DMS114 treated with DMSO at 0.1 percent for 48 hours (cell line): Measurements from ENCODE around the gene MUSK.

Experiments
- DNase-seq: peaks from one replicate; lab custom pipeline; 2025; ENCODE audit not compliant: unreplicated experiment; lab: John Stamatoyannopoulos, UW

MUSK gene

DNA sequence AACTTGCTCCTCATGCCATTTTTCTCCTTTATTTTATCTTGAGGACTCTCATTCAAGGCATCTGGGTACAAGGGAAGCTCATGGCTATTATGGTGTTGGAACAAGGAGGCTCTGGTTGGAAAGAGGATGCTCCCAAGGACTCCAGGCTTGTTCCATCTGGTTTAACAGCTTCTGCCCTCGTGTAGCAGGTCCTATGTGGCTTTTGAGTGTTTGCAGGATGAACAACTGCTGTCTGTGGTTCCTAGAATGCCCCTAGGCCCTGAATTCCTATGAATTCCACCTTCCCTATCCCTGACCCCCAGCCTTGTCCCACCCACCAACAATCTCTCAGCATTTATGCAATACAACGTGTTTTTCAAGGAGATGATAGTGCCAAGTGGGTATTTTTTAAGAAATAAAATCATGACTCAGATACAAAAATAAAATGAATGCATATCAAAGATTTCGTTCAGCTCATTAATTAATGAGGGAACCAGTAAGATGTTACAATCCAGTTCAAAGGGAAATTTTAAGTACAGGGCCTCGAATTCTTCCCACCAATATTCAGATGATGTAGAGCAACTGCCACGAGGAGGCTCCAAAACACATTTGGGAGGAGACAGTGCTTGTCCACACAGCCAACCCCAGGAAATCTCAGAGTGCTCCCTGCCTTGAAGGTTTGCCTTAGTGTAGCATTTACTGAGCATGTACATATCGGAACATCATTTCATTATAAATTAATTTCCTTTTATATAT lies 182.0 kb downstream of the MUSK start:
- no peak for DNase-seq
